GM12865 (cell line): ENCODE measurements around the gene PTPRH.

Experiments
- DNase-seq: peaks from one replicate; pipeline ENCODE4 v3.0.0; 2010; ENCODE audit warnings: low read depth
- H3K4me3 ChIP-seq: 2 replicates; pipeline ENCODE4 v1.5.1; 2011; ENCODE audit warnings: mild to moderate bottlenecking, low read depth, low read length, control low read depth
- CTCF ChIP-seq: IDR thresholded peaks from 2 replicates; pipeline ENCODE4 v1.5.1; 2011; ENCODE audit warnings: low read length, control low read depth, low read depth, inconsistent platforms; ENCODE audit not compliant: insufficient read depth; ENCODE audit errors: missing control alignments

PTPRH gene

GRCh38 chr19:55208880-55209692 lies at the start of gene PTPRH:
Gene PTPRH (minus strand): TSS chr19:55209501. CDS start chr19:55209433, 68 bp downstream.
- DNase-seq: no peak
- no peak for TF ChIP-seq CTCF
- no peak within 1 kb of the TSS for H3K4me3 ChIP-seq

- H3K4me3 ChIP-seq: peak overlapping the region; percentile 91
- peak; percentile 42 for DNase-seq
- no peak for TF ChIP-seq CTCF
Measured at GRCh38 chr19:55258476-55258827, 49.2 kb upstream of the PTPRH start.

- no peak for TF ChIP-seq CTCF
- H3K4me3 ChIP-seq: peak overlapping the region; percentile 91
- DNase-seq: peak; percentile 28
Measured at GRCh38 chr19:55257461-55258420, 48.4 kb upstream of the PTPRH start.

- H3K4me3 ChIP-seq: peak overlapping the region; percentile 91
- DNase-seq: no peak
- no peak for TF ChIP-seq CTCF
Measured at GRCh38 chr19:55256562-55257460, 47.5 kb upstream of the PTPRH start.

- TF ChIP-seq CTCF: no peak
- H3K4me3 ChIP-seq: peak overlapping the region; percentile 91
- DNase-seq: peak; percentile 78
Measured at GRCh38 chr19:55255618-55256423, 46.5 kb upstream of the PTPRH start.
